ENCODE measurements around the gene STX4.

Gene STX4

DNA sequence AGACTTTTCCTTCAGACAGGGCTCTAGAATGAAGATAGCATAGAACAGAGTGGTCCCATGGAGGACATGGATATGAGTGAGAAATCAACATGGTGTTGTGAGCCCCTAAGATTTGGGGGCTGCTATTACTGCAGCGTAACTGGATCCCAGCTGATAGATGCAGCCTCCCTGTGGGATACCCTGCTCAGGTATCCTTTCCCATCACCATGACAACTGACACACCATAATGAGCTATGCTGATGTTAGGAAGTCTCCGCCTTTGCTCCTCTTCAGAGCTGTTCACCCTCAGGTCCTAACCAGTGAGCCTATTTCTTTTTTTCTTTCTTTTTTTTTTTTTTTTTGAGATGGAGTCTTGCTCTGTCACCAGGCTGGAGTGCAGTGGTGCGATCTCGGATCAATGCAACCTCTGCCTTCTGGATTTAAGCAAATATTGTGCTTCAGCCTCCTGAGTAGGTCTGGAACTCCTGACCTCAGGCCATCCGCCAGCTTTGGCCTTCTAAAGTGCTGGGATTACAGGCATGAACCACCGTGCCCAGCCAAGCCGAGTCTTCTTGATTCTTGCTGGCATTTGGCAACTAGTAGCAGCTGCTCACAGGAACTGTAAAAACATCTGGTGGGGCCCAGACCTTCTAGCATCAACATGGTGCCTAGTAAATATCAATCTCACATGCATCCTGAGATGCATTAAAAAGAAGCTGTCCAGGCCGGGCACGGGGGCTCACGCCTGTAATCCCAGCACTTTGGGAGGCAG is 17.1 kb downstream of the STX4 start:
- no peak overlapping the region for H3K4me3 Mint-ChIP-seq
- no peaks in the 10 kb centered on the region for H3K9me3 Mint-ChIP-seq
- intact Hi-C loops (cut with micrococcal nuclease), result no loop called here
- H3K27me3 Mint-ChIP-seq, result no peaks in the 10 kb centered on the region
- no peaks in the 10 kb centered on the region for H3K36me3 Mint-ChIP-seq (ENCODE audit: low read depth)
- no peak overlapping the region for H3K27ac Mint-ChIP-seq
- peaks cover 51% of the 10 kb centered on the region for H3K4me1 Mint-ChIP-seq (ENCODE audit: low read depth)

DNA sequence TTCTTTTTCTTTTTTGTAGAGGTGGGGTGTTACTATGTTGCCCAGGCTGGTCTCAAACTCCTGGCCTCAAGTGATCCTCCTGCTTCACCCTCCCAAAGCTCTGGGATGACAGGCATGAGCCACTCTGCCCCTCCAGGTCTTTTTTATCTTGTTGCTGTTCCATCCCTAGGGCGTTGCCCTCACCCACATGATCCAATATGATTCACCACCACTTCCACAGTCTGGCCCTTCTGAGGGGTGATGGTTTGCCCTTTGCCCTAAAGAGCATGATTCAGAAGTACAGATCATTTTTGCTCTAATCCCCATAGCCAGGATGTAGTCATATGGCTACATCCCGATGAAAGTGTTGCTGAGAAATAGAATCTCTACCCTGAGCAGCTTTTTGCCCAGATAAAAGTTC is 18.8 kb downstream of the STX4 start:
- intact Hi-C loops (cut with micrococcal nuclease), result no loop called here
- H3K4me3 Mint-ChIP-seq, result no peak overlapping the region

DNA sequence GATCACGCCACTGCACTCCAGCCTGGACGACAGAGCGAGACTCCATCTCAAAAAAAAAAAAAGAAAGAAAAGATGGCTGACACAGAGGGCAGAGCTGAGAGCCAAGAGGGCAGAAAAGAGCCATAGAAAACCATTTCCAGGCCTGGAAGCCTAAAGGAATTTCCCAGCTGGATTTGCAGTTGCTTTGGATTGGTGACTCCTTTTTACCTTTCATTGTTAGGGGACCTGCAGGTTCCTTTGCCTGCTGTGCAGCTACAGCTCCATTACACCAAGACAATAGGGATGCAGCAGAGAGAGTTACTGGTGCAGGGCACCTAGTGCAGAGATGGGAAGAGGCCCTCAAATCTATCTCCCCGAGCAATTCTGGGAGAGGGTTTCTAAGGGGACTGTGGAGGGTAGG is 22.3 kb downstream of the STX4 start:
- intact Hi-C loops (cut with micrococcal nuclease), result no loop called here
- Mint-ChIP-seq H3K36me3 (ENCODE audit: low read depth) (peaks cover 24% of the 10 kb centered on the region), H3K27me3 (no peaks in the 10 kb centered on the region), H3K4me3 (no peak overlapping the region), H3K4me1 (ENCODE audit: low read depth) (peaks cover 26% of the 10 kb centered on the region), H3K9me3 (no peaks in the 10 kb centered on the region), H3K27ac (no peak overlapping the region)

More for the DNA sequence above, 18.8 kb downstream of the STX4 start:
- H3K27ac Mint-ChIP-seq, result peak overlapping the region; percentile 73
- H3K27me3 Mint-ChIP-seq, result no peaks in the 10 kb centered on the region
- peaks cover 7% of the 10 kb centered on the region for H3K36me3 Mint-ChIP-seq (ENCODE audit: low read depth)
- no peaks in the 10 kb centered on the region for H3K9me3 Mint-ChIP-seq
- H3K4me1 Mint-ChIP-seq (ENCODE audit: low read depth), result peaks cover 45% of the 10 kb centered on the region

DNA sequence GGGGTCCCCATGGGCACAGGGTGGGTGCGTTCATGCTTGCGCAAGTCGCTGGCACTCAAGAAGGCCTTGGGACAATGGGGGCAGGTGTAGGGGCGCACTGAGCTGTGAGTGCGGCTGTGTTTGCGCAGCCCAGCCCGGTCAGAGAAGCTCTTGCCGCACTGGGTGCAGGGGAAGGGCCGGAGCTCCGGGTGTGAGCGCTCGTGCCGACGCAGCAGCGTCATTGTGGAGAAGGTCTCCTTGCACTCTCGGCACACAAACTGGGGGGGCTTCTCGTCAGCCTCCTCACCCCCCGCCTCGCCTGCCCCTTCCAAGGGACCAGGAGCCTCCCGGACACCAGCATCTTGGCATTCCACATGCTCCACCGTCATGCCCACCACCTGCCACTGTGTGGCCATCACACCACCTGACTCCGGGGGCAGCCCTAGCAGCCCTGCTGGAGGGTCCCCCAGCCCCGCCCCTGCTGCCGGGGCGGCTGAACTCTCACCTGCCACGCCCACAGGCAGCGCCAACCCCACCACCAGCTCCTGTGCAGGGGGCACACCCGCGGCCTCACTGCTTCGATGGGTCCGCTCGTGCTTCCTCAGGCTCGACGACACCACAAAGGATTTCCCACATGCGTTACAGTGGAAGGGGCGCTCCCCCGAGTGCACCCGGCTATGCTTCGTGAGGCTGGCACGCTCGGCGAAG is 27.9 kb downstream of the STX4 start:
- Mint-ChIP-seq H3K4me3 (no peak overlapping the region), H3K36me3 (ENCODE audit: low read depth) (peaks cover 71% of the 10 kb centered on the region), H3K4me1 (ENCODE audit: low read depth) (peaks cover 14% of the 10 kb centered on the region), H3K27ac (no peak overlapping the region), H3K27me3 (no peaks in the 10 kb centered on the region), H3K9me3 (no peaks in the 10 kb centered on the region)
- intact Hi-C loops (cut with micrococcal nuclease), result no loop called here

DNA sequence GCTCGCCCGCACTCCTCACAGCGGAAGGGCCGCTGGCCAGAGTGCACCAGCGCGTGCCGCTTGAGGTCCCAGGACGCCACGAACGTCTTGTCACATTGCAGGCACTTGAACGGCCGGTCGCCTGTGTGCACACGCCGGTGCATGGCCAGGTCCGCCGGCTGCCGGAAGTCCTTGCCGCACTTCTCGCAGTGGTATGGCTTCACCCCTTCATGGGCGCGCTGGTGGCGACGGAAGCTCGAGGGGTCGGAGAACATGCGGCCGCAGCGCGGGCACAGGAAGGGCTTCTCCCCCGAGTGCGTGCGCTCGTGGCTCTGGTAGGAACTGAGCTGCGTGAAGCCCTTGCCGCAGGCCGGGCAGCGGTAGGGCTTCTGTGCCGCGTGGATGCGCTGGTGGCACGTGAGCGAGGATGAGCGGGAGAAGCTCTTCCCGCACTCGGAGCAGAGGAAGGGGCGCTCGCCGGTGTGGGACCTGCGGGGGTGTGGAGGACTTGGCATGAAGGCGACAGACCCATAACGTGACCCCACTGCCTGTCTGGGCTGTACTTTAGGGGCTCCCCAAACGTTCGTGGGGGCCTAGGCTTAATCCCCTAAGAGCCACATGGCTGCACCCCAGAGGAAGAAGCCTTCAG is 28.6 kb downstream of the STX4 start:
- Mint-ChIP-seq H3K36me3 (ENCODE audit: low read depth) (peaks cover 64% of the 10 kb centered on the region), H3K4me1 (ENCODE audit: low read depth) (peaks cover 16% of the 10 kb centered on the region), H3K27me3 (no peaks in the 10 kb centered on the region), H3K27ac (no peak overlapping the region), H3K9me3 (no peaks in the 10 kb centered on the region), H3K4me3 (no peak overlapping the region)
- intact Hi-C loops (cut with micrococcal nuclease), result no loop called here

DNA sequence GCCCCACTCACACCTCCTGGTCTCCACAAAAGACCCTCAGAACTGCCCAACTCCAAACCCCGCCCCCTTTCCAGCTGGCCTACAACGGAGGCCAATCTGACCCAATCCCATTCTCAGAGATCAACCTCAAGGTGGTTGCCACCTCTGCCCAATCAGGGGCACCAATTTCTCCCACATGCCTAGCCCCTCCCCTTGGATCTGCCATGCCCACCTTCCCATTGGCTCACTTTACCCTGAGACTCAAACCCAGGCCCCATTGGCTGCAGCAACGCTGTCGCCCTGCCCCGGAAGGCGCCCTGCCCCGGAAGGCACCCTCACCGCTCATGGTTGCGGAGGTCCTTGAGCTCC is 30.1 kb downstream of the STX4 start:
- H3K9me3 Mint-ChIP-seq, result no peaks in the 10 kb centered on the region
- H3K36me3 Mint-ChIP-seq (ENCODE audit: low read depth), result peaks cover 62% of the 10 kb centered on the region
- peaks cover 22% of the 10 kb centered on the region for H3K4me1 Mint-ChIP-seq (ENCODE audit: low read depth)
- no peak overlapping the region for H3K27ac Mint-ChIP-seq
- no peaks in the 10 kb centered on the region for H3K27me3 Mint-ChIP-seq
- no peak overlapping the region for H3K4me3 Mint-ChIP-seq
- intact Hi-C loops (cut with micrococcal nuclease), result no loop called here

DNA sequence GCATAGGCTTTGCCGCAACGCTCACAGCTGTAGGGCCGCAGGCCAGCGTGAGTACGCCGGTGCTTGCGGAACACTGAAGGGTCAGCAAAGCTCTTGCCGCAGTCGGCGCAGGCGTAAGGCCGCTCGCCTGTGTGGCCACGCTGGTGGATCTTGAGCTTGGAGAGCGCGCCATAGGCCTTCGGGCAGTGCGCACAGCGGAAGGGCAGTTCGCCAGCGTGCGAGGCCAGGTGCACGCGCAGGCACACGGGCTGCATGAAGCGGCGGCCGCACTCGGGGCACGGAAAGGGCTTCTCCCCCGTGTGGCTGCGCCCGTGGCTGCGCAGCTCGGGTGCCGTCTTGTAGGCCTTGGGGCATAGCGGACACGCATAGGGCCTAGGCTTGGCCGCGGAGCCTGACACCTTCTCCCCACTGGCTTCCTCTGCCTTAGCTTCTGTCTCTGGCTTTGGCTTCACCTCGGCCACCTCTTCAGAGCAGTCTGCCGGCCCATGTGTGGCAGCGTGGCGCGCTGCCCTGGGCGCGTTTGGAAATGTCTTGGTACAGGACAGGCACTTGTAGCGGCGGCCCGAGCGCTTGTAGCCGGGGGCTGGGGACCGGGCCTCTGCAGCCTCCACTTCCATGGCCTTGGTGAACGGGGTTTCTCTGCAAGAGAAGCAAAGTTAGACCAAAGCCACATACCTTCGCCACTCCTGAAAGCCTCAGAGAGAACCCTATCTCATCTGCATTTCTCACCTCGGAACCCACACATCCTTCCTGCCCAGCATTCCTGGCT is 30.7 kb downstream of the STX4 start:
- Mint-ChIP-seq H3K36me3 (ENCODE audit: low read depth) (peaks cover 61% of the 10 kb centered on the region), H3K9me3 (no peaks in the 10 kb centered on the region), H3K4me1 (ENCODE audit: low read depth) (peaks cover 24% of the 10 kb centered on the region), H3K4me3 (no peak overlapping the region), H3K27ac (no peak overlapping the region), H3K27me3 (no peaks in the 10 kb centered on the region)
- intact Hi-C loops (cut with micrococcal nuclease), result no loop called here

DNA sequence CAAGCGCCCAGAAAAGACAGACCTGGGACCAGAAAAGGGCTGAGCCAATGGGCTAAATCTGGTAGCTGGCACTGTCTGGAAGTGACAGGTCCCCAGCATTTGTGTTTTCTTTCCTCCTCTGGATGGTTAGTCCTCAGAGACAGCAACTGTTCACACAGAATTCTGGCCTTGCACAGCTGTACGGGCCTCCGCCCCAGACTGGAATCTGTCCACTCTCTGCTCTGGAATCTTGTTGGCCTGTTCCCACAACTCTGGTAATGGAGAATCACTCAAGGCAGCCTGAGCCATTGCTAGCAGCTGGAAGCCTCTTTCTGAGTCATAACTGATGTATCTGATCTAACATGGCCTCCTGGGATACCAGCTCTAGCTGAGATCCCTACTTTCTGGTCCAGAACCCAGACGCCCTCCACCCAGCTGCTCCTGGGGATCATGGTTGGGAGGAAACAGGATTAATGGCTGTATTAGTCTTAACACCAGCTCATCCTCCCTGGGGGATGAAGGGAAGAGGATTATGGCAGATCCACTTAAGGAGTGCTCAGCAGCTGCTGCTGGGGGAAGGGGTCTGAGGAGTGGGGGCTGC is 31.6 kb downstream of the STX4 start:
- H3K9me3 Mint-ChIP-seq, result no peaks in the 10 kb centered on the region
- peaks cover 60% of the 10 kb centered on the region for H3K36me3 Mint-ChIP-seq (ENCODE audit: low read depth)
- H3K4me3 Mint-ChIP-seq, result no peak overlapping the region
- peaks cover 29% of the 10 kb centered on the region for H3K4me1 Mint-ChIP-seq (ENCODE audit: low read depth)
- intact Hi-C loops (cut with micrococcal nuclease), result no loop called here
- H3K27ac Mint-ChIP-seq, result no peak overlapping the region
- no peaks in the 10 kb centered on the region for H3K27me3 Mint-ChIP-seq

DNA sequence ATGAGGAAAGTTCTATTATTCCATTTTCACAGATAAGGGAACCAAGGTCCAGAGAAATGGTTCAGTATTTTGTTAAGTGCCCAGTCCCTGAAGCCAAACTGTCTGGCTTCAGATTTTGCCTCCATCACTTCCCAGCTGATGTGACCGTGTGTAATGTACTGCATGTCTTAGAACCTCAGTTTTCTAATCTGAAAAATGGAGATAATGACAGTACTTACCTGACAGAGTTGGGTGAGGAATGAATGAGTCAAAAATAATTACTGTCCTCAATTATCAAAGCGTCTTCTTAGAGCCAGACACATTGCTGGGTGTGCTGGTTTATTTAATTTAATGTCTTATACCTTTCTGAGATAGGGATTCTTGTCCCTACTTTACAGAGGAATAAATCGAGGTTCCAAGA is 34.0 kb downstream of the STX4 start:
- peaks cover 36% of the 10 kb centered on the region for H3K36me3 Mint-ChIP-seq (ENCODE audit: low read depth)
- no peaks in the 10 kb centered on the region for H3K27me3 Mint-ChIP-seq
- no peak overlapping the region for H3K27ac Mint-ChIP-seq
- H3K4me3 Mint-ChIP-seq, result no peak overlapping the region
- no peaks in the 10 kb centered on the region for H3K9me3 Mint-ChIP-seq
- intact Hi-C loops (cut with micrococcal nuclease), result no loop called here
- H3K4me1 Mint-ChIP-seq (ENCODE audit: low read depth), result peaks cover 39% of the 10 kb centered on the region

DNA sequence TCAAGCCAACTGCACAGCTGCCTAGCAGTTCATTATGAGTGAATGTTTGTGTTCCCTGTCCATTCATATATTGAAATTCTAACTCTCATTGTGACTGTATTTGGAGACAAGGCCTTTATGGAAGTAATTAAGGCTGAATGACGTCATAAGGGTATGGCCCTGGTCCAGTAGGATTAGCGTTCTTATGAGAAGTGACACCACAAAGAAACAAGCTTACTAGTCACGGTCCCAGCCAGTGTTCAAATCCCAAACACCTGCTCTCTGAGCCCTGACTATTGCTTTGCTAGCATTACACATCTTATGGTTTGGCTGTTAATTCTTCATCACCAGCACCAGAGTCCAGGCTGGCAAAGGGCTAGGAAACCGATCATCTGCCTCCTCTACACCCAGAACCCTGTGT is 38.5 kb downstream of the STX4 start:
- intact Hi-C loops (cut with micrococcal nuclease), result loop anchor here (5.0 kb wide), 3 partner anchors 35 to 415 kb away; partner anchors contain the start of genes BCKDK, FBRS and HSD3B7

DNA sequence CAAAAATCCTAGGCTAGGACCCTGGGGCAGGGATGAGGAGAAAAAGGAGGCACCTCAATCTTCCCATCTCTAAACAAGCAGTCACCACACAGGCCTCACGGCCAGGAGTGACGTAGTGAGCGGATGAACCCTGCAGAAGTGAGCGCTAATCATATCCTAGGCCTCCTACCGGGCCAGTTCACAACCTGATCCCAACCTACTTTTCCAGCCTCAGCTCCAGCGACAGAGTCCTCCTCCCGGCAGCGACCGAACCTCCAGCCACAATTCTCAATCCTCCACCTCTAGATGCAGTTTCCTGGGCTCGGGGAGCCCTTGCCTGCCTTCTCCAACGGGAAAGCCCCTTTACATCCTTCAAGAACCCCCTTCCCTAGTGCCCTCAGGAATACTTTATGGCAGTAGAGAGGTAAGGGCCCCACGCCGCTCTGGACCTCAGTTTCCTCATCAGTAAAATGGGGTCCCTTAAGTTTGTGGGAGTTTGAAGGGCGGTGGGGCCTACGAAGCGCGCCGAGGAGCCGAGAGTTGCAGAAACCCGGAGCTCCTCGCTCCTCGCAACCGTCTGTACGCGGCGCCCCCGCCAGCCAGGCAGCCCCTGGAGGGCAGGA is 39.3 kb downstream of the STX4 start:
- H3K9me3 Mint-ChIP-seq, result no peaks in the 10 kb centered on the region
- H3K4me3 Mint-ChIP-seq, result peak overlapping the region; percentile 94
- H3K27me3 Mint-ChIP-seq, result no peaks in the 10 kb centered on the region
- H3K4me1 Mint-ChIP-seq (ENCODE audit: low read depth), result peaks cover 59% of the 10 kb centered on the region
- intact Hi-C loops (cut with micrococcal nuclease), result loop anchor here (5.0 kb wide), 3 partner anchors 35 to 415 kb away; partner anchors contain the start of genes BCKDK, FBRS and HSD3B7
- H3K36me3 Mint-ChIP-seq (ENCODE audit: low read depth), result peaks cover 43% of the 10 kb centered on the region
- peak overlapping the region; percentile 91 for H3K27ac Mint-ChIP-seq

More for the DNA sequence above, 38.5 kb downstream of the STX4 start:
- peaks cover 37% of the 10 kb centered on the region for H3K36me3 Mint-ChIP-seq (ENCODE audit: low read depth)
- no peaks in the 10 kb centered on the region for H3K27me3 Mint-ChIP-seq
- H3K4me1 Mint-ChIP-seq (ENCODE audit: low read depth), result peaks cover 53% of the 10 kb centered on the region
- peak overlapping the region; percentile 94 for H3K4me3 Mint-ChIP-seq
- peak overlapping the region; percentile 91 for H3K27ac Mint-ChIP-seq
- no peaks in the 10 kb centered on the region for H3K9me3 Mint-ChIP-seq

DNA sequence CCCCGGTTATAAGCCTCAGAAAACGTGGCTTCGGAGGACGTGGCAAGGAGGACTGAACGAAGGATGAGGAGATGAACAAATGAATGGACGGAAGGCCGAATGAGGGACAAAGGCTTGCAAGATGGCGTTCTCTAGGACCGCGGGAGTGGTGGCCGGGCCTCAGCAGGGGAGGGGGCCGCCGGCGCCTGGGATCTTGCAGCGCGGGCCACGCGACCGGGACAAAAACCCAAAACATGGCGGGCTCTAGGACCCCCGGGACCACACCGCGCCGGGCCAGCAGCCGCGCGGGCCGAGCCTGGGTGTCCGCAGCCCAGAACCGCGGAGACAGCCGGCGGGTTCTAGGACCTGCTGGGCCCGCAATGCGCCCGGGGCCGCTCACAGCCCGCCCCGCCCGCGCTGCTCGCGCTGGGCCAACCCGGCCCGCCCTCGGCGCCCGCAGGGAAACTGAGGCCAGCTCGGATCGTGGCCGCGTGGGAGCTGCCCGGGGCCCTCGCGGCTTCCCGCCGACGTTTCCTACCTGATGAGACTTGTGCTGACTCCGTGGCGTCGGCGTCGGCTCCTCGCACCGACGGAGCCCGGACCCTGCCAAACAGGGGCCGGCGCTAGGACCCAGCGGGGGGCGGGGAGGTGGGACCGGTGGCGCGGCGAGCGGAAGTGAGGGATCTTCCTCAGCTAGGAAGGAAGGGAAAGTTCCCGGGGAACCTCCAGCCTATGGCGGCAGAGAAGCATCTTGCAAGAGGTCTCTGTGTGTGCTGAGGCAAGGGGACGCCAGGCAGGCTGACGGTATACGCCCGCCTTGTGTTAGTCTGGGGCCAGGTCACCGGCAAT is 40.0 kb downstream of the STX4 start:
- H3K4me1 Mint-ChIP-seq (ENCODE audit: low read depth), result peaks cover 62% of the 10 kb centered on the region
- no peaks in the 10 kb centered on the region for H3K9me3 Mint-ChIP-seq
- peak overlapping the region; percentile 94 for H3K4me3 Mint-ChIP-seq
- H3K27ac Mint-ChIP-seq, result peak overlapping the region; percentile 91
- H3K27me3 Mint-ChIP-seq, result no peaks in the 10 kb centered on the region
- peaks cover 45% of the 10 kb centered on the region for H3K36me3 Mint-ChIP-seq (ENCODE audit: low read depth)
- intact Hi-C loops (cut with micrococcal nuclease), result loop anchor here (5.0 kb wide), 3 partner anchors 34 to 416 kb away; partner anchors contain the start of genes BCKDK, FBRS and HSD3B7

Measured in dendritic cell treated with granulocyte-macrophage colony-stimulating factor and Interleukin-4, amounts not matched to agents 40 ng/mL and 50 ng/mL, for 4 days (primary cell).